ENCODE measurements around the gene CYFIP2.

DNA sequence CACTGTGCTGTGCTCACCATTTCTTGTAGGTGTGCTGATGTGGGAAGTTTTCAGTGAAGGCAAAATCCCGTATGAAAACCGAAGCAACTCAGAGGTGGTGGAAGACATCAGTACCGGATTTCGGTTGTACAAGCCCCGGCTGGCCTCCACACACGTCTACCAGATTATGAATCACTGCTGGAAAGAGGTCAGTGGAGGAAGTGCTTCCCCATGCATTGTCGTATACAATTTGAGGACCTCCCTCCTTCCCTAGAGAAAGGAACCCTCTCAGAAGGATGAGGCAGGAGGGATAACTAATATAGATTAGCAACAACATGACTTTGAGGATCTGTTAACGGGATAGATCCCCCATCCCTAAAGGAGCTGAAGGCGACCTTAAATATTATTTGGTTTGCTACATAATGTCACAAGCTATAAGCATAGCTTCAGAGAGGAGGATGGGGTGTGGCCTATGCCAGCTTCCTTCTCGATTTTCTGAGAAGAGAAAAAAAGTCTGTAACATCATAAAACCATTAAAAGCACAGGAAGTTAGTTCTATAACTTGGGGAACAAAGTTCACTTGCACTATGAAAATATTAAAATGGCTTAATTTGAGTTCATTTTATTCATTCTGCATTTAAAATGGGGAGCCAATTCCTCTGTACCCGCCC, 17.0 kb upstream of the CYFIP2 start:
- TF ChIP-seq, protein P1, sequence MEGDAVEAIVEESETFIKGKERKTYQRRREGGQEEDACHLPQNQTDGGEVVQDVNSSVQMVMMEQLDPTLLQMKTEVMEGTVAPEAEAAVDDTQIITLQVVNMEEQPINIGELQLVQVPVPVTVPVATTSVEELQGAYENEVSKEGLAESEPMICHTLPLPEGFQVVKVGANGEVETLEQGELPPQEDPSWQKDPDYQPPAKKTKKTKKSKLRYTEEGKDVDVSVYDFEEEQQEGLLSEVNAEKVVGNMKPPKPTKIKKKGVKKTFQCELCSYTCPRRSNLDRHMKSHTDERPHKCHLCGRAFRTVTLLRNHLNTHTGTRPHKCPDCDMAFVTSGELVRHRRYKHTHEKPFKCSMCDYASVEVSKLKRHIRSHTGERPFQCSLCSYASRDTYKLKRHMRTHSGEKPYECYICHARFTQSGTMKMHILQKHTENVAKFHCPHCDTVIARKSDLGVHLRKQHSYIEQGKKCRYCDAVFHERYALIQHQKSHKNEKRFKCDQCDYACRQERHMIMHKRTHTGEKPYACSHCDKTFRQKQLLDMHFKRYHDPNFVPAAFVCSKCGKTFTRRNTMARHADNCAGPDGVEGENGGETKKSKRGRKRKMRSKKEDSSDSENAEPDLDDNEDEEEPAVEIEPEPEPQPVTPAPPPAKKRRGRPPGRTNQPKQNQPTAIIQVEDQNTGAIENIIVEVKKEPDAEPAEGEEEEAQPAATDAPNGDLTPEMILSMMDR (IDR thresholded peaks at IDR 0.05; ENCODE audit: low read length) = no peak
- no peak for TF ChIP-seq EZH2 (IDR thresholded peaks at IDR 0.05; ENCODE audit: borderline replicate concordance, low read length)
